Measurements from ENCODE around the gene CDC27.
"Not testable (repeated sequence)": the region's sequence is repeated elsewhere in the genome, so short reads cannot be mapped to it uniquely, and the experiment has no call there.

Gene CDC27

GRCh38 chr17:47190770-47191169, 1.7 kb upstream of the CDC27 start:
- Histone ChIP-seq H3K4me1 (ENCODE audit: control insufficient read depth, insufficient read depth, low read length) (no peaks in the 10 kb centered on the region), H3K9me3 (ENCODE audit: control insufficient read depth in 2 of 2, low read length in 2 of 2) (no peaks in the 10 kb centered on the region), H3K27me3 (ENCODE audit: control insufficient read depth in 1 of 2, insufficient read depth in 2 of 2, low read length in 2 of 2) (no peaks in the 10 kb centered on the region)

GRCh38 chr17:47190243-47190642, 1.1 kb upstream of the CDC27 start:
- Histone ChIP-seq H3K9ac (ENCODE audit: low read length in 2 of 2) (no peak overlapping the region), H3K36me3 (ENCODE audit: control insufficient read depth in 2 of 2, insufficient read depth in 2 of 2, low read length in 2 of 2) (no peaks in the 10 kb centered on the region), H3K4me1 (ENCODE audit: control insufficient read depth, insufficient read depth, low read length) (no peaks in the 10 kb centered on the region), H3K4me3 (ENCODE audit: low read length in 2 of 2) (no peak overlapping the region), H3K27ac (ENCODE audit: low read length) (no peak overlapping the region), H3K27me3 (ENCODE audit: control insufficient read depth in 1 of 2, insufficient read depth in 2 of 2, low read length in 2 of 2) (no peaks in the 10 kb centered on the region), H3K9me3 (ENCODE audit: control insufficient read depth in 2 of 2, low read length in 2 of 2) (no peaks in the 10 kb centered on the region)

More at GRCh38 chr17:47190770-47191169, 1.7 kb upstream of the CDC27 start:
- Histone ChIP-seq H3K36me3 (ENCODE audit: control insufficient read depth in 2 of 2, insufficient read depth in 2 of 2, low read length in 2 of 2) (no peaks in the 10 kb centered on the region), H3K9ac (ENCODE audit: low read length in 2 of 2) (no peak overlapping the region), H3K4me3 (ENCODE audit: low read length in 2 of 2) (no peak overlapping the region), H3K27ac (ENCODE audit: low read length) (no peak overlapping the region)

- Histone ChIP-seq H3K4me1 (ENCODE audit: control insufficient read depth, insufficient read depth, low read length) (no peaks in the 10 kb centered on the region), H3K9me3 (ENCODE audit: control insufficient read depth in 2 of 2, low read length in 2 of 2) (no peaks in the 10 kb centered on the region), H3K27ac (ENCODE audit: low read length) (peak overlapping the region; percentile 97), H3K27me3 (ENCODE audit: control insufficient read depth in 1 of 2, insufficient read depth in 2 of 2, low read length in 2 of 2) (no peaks in the 10 kb centered on the region), H3K4me3 (ENCODE audit: low read length in 2 of 2) (peak overlapping the region; percentile 75 to 95), H3K36me3 (ENCODE audit: control insufficient read depth in 2 of 2, insufficient read depth in 2 of 2, low read length in 2 of 2) (no peaks in the 10 kb centered on the region), H3K9ac (ENCODE audit: low read length in 2 of 2) (peak overlapping the region; percentile 64 to 99)
These were observed 690 bp upstream of the CDC27 start for GRCh38 chr17:47189732-47190237.

- no peaks in the 10 kb centered on the region for H3K4me1 ChIP-seq (ENCODE audit: control insufficient read depth, insufficient read depth, low read length)
- peak overlapping the region; percentile 97 for H3K27ac ChIP-seq (ENCODE audit: low read length)
- H3K27me3 ChIP-seq (ENCODE audit: control insufficient read depth in 1 of 2, insufficient read depth in 2 of 2, low read length in 2 of 2), result no peaks in the 10 kb centered on the region
- H3K4me3 ChIP-seq (ENCODE audit: low read length in 2 of 2), result peak overlapping the region; percentile 80 to 95
- H3K36me3 ChIP-seq (ENCODE audit: control insufficient read depth in 2 of 2, insufficient read depth in 2 of 2, low read length in 2 of 2), result no peaks in the 10 kb centered on the region
- H3K9me3 ChIP-seq (ENCODE audit: control insufficient read depth in 2 of 2, low read length in 2 of 2), result no peaks in the 10 kb centered on the region
- H3K9ac ChIP-seq (ENCODE audit: low read length in 2 of 2), result peak overlapping the region; percentile 98 to 99
These were observed 722 bp downstream of the CDC27 start for GRCh38 chr17:47188271-47188875.

- H3K27me3 ChIP-seq (ENCODE audit: control insufficient read depth in 1 of 2, insufficient read depth in 2 of 2, low read length in 2 of 2), result no peaks in the 10 kb centered on the region
- no peak overlapping the region for H3K9ac ChIP-seq (ENCODE audit: low read length in 2 of 2)
- no peak overlapping the region for H3K27ac ChIP-seq (ENCODE audit: low read length)
- H3K9me3 ChIP-seq (ENCODE audit: control insufficient read depth in 2 of 2, low read length in 2 of 2), result no peaks in the 10 kb centered on the region
- H3K4me3 ChIP-seq (ENCODE audit: low read length in 2 of 2), result no peak overlapping the region
- H3K4me1 ChIP-seq (ENCODE audit: control insufficient read depth, insufficient read depth, low read length), result no peaks in the 10 kb centered on the region
- peaks cover 0 to 3% of the 10 kb centered on the region in 2 donors for H3K36me3 ChIP-seq (ENCODE audit: control insufficient read depth in 2 of 2, insufficient read depth in 2 of 2, low read length in 2 of 2)
These were observed 4.4 kb downstream of the CDC27 start for GRCh38 chr17:47184681-47185080.

GRCh38 chr17:47180988-47181387, 8.1 kb downstream of the CDC27 start:
- not testable (repeated sequence) for H3K27me3 ChIP-seq (ENCODE audit: control insufficient read depth in 1 of 2, insufficient read depth in 2 of 2, low read length in 2 of 2); H3K27ac ChIP-seq (ENCODE audit: low read length); H3K9ac ChIP-seq (ENCODE audit: low read length in 2 of 2); H3K4me3 ChIP-seq (ENCODE audit: low read length in 2 of 2); H3K4me1 ChIP-seq (ENCODE audit: control insufficient read depth, insufficient read depth, low read length); H3K9me3 ChIP-seq (ENCODE audit: control insufficient read depth in 2 of 2, low read length in 2 of 2); H3K36me3 ChIP-seq (ENCODE audit: control insufficient read depth in 2 of 2, insufficient read depth in 2 of 2, low read length in 2 of 2)

- Histone ChIP-seq H3K27me3 (ENCODE audit: control insufficient read depth in 1 of 2, insufficient read depth in 2 of 2, low read length in 2 of 2) (no peaks in the 10 kb centered on the region), H3K4me3 (ENCODE audit: low read length in 2 of 2) (no peak overlapping the region), H3K9me3 (ENCODE audit: control insufficient read depth in 2 of 2, low read length in 2 of 2) (no peaks in the 10 kb centered on the region), H3K27ac (ENCODE audit: low read length) (no peak overlapping the region), H3K4me1 (ENCODE audit: control insufficient read depth, insufficient read depth, low read length) (no peaks in the 10 kb centered on the region), H3K36me3 (ENCODE audit: control insufficient read depth in 2 of 2, insufficient read depth in 2 of 2, low read length in 2 of 2) (peaks cover 0 to 3% of the 10 kb centered on the region in 2 donors), H3K9ac (ENCODE audit: low read length in 2 of 2) (no peak overlapping the region)
These were observed 8.8 kb downstream of the CDC27 start for GRCh38 chr17:47180337-47180736.

GRCh38 chr17:47179141-47179540, 10.0 kb downstream of the CDC27 start:
- Histone ChIP-seq H3K9me3 (ENCODE audit: control insufficient read depth in 2 of 2, low read length in 2 of 2) (no peaks in the 10 kb centered on the region), H3K36me3 (ENCODE audit: control insufficient read depth in 2 of 2, insufficient read depth in 2 of 2, low read length in 2 of 2) (peaks cover 0 to 3% of the 10 kb centered on the region in 2 donors), H3K27ac (ENCODE audit: low read length) (no peak overlapping the region), H3K9ac (ENCODE audit: low read length in 2 of 2) (no peak overlapping the region), H3K4me3 (ENCODE audit: low read length in 2 of 2) (no peak overlapping the region), H3K4me1 (ENCODE audit: control insufficient read depth, insufficient read depth, low read length) (no peaks in the 10 kb centered on the region), H3K27me3 (ENCODE audit: control insufficient read depth in 1 of 2, insufficient read depth in 2 of 2, low read length in 2 of 2) (no peaks in the 10 kb centered on the region)

GRCh38 chr17:47177261-47177660, 11.8 kb downstream of the CDC27 start:
- H3K4me1 ChIP-seq (ENCODE audit: control insufficient read depth, insufficient read depth, low read length), result no peaks in the 10 kb centered on the region
- peaks cover 2 to 3% of the 10 kb centered on the region in 2 donors for H3K36me3 ChIP-seq (ENCODE audit: control insufficient read depth in 2 of 2, insufficient read depth in 2 of 2, low read length in 2 of 2)
- H3K9me3 ChIP-seq (ENCODE audit: control insufficient read depth in 2 of 2, low read length in 2 of 2), result no peaks in the 10 kb centered on the region
- H3K4me3 ChIP-seq (ENCODE audit: low read length in 2 of 2), result no peak overlapping the region
- no peaks in the 10 kb centered on the region for H3K27me3 ChIP-seq (ENCODE audit: control insufficient read depth in 1 of 2, insufficient read depth in 2 of 2, low read length in 2 of 2)
- H3K9ac ChIP-seq (ENCODE audit: low read length in 2 of 2), result no peak overlapping the region
- H3K27ac ChIP-seq (ENCODE audit: low read length), result no peak overlapping the region

- H3K27me3 ChIP-seq (ENCODE audit: control insufficient read depth in 1 of 2, insufficient read depth in 2 of 2, low read length in 2 of 2), result no peaks in the 10 kb centered on the region
- H3K4me1 ChIP-seq (ENCODE audit: control insufficient read depth, insufficient read depth, low read length), result no peaks in the 10 kb centered on the region
- no peak overlapping the region for H3K4me3 ChIP-seq (ENCODE audit: low read length in 2 of 2)
- H3K9me3 ChIP-seq (ENCODE audit: control insufficient read depth in 2 of 2, low read length in 2 of 2), result no peaks in the 10 kb centered on the region
- H3K27ac ChIP-seq (ENCODE audit: low read length), result no peak overlapping the region
- peaks cover 2 to 3% of the 10 kb centered on the region in 2 donors for H3K36me3 ChIP-seq (ENCODE audit: control insufficient read depth in 2 of 2, insufficient read depth in 2 of 2, low read length in 2 of 2)
- H3K9ac ChIP-seq (ENCODE audit: low read length in 2 of 2), result no peak overlapping the region
These were observed 12.7 kb downstream of the CDC27 start for GRCh38 chr17:47176389-47176826.

GRCh38 chr17:47174823-47175222, 14.3 kb downstream of the CDC27 start:
- not testable (repeated sequence) for H3K36me3 ChIP-seq (ENCODE audit: control insufficient read depth in 2 of 2, insufficient read depth in 2 of 2, low read length in 2 of 2); H3K27me3 ChIP-seq (ENCODE audit: control insufficient read depth in 1 of 2, insufficient read depth in 2 of 2, low read length in 2 of 2); H3K27ac ChIP-seq (ENCODE audit: low read length); H3K4me3 ChIP-seq (ENCODE audit: low read length in 2 of 2); H3K4me1 ChIP-seq (ENCODE audit: control insufficient read depth, insufficient read depth, low read length); H3K9me3 ChIP-seq (ENCODE audit: control insufficient read depth in 2 of 2, low read length in 2 of 2); H3K9ac ChIP-seq (ENCODE audit: low read length in 2 of 2)
